Keratinocyte (primary cell): ENCODE results near the gene ABCC6. TPM values are rescaled to one million over a fixed set of nuclear protein-coding genes. Genes with fewer than 3 reads are reported as not detected.

Source experiments
- DNase-seq: peaks from one replicate; pipeline ENCODE4 v3.0.0-alpha.2; 2011; ENCODE audit warnings: low read depth, missing footprints, low spot score
- FAIRE-seq: peaks from 2 replicates; lab custom pipeline; 2011; peaks lifted over from hg19 to GRCh38; lab: Jason Lieb, UNC
- H2AFZ ChIP-seq: 2 replicates; pipeline ENCODE4 v1.6.0; 2012; ENCODE audit warnings: low read length, control low read depth, inconsistent platforms; ENCODE audit not compliant: control insufficient read depth
- H3K27ac ChIP-seq: 2 replicates; pipeline ENCODE4 v1.5.1; 2011; ENCODE audit warnings: low read length; ENCODE audit not compliant: control insufficient read depth, insufficient read depth
- H3K27me3 ChIP-seq: 3 replicates; pipeline ENCODE4 v1.6.0; 2011; ENCODE audit warnings: low read length; ENCODE audit not compliant: control insufficient read depth, insufficient read depth; ENCODE audit errors: extremely low read depth
- H3K36me3 ChIP-seq, 2 experiments: 2 replicates in 1 of 2; 3 replicates in 1 of 2; pipeline ENCODE4 v1.5.1; 2011; ENCODE audit warnings: low read length in 2 of 2, mild to moderate bottlenecking in 1 of 2; ENCODE audit not compliant: control insufficient read depth in 2 of 2, insufficient read depth in 2 of 2; ENCODE audit errors: extremely low read depth in 1 of 2
- H3K4me1 ChIP-seq: 3 replicates; pipeline ENCODE4 v1.5.1; 2011; ENCODE audit warnings: low read length; ENCODE audit not compliant: control insufficient read depth, insufficient read depth; ENCODE audit errors: extremely low read depth
- H3K4me2 ChIP-seq: 3 replicates; pipeline ENCODE4 v1.6.0; 2011; ENCODE audit warnings: low read depth, low read length; ENCODE audit not compliant: control insufficient read depth, insufficient read depth; ENCODE audit errors: extremely low read depth
- H3K4me3 ChIP-seq, 3 experiments: fragments of 200-600 bp in 1 of 3; sonication (generic) in 1 of 3; 2 replicates in 2 of 3; 3 replicates in 1 of 3; pipeline ENCODE4 v1.5.1; 2011 to 2016; ENCODE audit warnings: low read length in 3 of 3, mild to moderate bottlenecking in 3 of 3, control low read depth in 2 of 3, inconsistent platforms in 1 of 3, low read depth in 1 of 3, mixed read lengths in 1 of 3, mixed run types in 1 of 3, moderate library complexity in 1 of 3; ENCODE audit not compliant: control insufficient read depth in 2 of 3, insufficient read depth in 2 of 3; ENCODE audit errors: extremely low read depth in 1 of 3
- H3K79me2 ChIP-seq: 2 replicates; pipeline ENCODE4 v1.6.0; 2012; ENCODE audit warnings: low read length; ENCODE audit not compliant: control insufficient read depth, insufficient read depth
- H3K9ac ChIP-seq: 3 replicates; pipeline ENCODE4 v1.6.0; 2011; ENCODE audit warnings: low read length; ENCODE audit not compliant: control insufficient read depth, insufficient read depth; ENCODE audit errors: extremely low read depth
- H3K9me1 ChIP-seq: 3 replicates; pipeline ENCODE4 v1.6.0; 2011; ENCODE audit warnings: low read length; ENCODE audit not compliant: control insufficient read depth, insufficient read depth; ENCODE audit errors: extremely low read depth
- H3K9me3 ChIP-seq: 2 replicates; pipeline ENCODE4 v1.5.1; 2012; ENCODE audit warnings: low read depth, low read length; ENCODE audit not compliant: control insufficient read depth
- H4K20me1 ChIP-seq: 3 replicates; pipeline ENCODE4 v1.6.0; 2011; ENCODE audit warnings: low read length; ENCODE audit not compliant: control insufficient read depth, insufficient read depth; ENCODE audit errors: extremely low read depth
- EZH2 ChIP-seq: IDR thresholded peaks from one replicate; pipeline ENCODE4 v1.6.1; 2012; ENCODE audit warnings: inconsistent platforms, mild to moderate bottlenecking, low read length, moderate library complexity
- dilution Hi-C: fragments of 300-500 bp; cut with MboI; formaldehyde crosslinking; loops from one replicate; pipeline ENCODE4 v1.7.0; 2020; ENCODE audit warnings: low sequenced_read_pairs; ENCODE audit not compliant: extremely low pct_ligation_motif_present
- polyA plus RNA-seq, 5 experiments: library from polyadenylated mRNA; depleted of rRNA in 3 of 5; stranded (reverse) in 3 of 5; stranded (forward) in 1 of 5; unstranded in 1 of 5; fragments of >200 nt; gene quantifications; 1 replicate in 1 of 5; 2 replicates in 3 of 5; 3 replicates in 1 of 5; pipeline versions ENCODE4 v1.2.1 to v1.2.3, GENCODE V29; 2011 to 2012; ENCODE audit warnings: missing spikeins in 2 of 5, low read depth in 1 of 5, low replicate concordance in 1 of 5
- TF ChIP-seq, protein P1 (sequence below), 3 experiments: IDR thresholded peaks in 1 of 3; conservative IDR thresholded peaks in 1 of 3; optimal IDR thresholded peaks in 1 of 3; 2 replicates in 2 of 3; 3 replicates in 1 of 3; pipeline versions ENCODE3 to v1.5.1; 2011; ENCODE audit warnings: low read length in 3 of 3, mild to moderate bottlenecking in 3 of 3, moderate library complexity in 2 of 3, control low read depth in 1 of 3, inconsistent platforms in 1 of 3; ENCODE audit not compliant: insufficient read depth in 2 of 3; ENCODE audit errors: extremely low read depth in 1 of 3

The ABCC6 gene
- polyA plus RNA-seq, 1 donor (not counting 4 experiments of a cell fraction or from before 2014, with no cell fraction given), result not detected

DNA sequence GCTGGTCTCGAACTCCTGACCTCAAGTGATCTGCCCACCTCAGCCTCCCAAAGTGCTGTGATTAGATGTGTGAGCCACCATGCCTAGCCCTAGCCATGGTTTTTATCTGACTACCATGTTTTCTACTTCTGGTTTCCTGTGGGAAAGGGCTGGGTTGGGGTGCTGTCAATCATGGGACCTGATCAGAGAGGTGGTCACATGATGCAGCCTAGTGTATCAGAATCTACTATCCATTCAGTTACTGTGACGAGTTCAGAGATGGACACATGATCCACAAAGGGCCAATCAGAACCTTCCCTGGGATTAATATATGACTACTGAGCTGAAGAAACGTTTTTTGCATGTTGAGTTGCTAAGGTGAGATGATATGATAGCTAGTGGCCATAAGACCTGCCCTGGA is 59.1 kb downstream of the ABCC6 start:
- H3K4me3 ChIP-seq, result no peak overlapping the region
- no peaks in the 10 kb centered on the region for H3K9me1 ChIP-seq
- H3K4me1 ChIP-seq, result no peaks in the 10 kb centered on the region
- no peaks in the 10 kb centered on the region for H3K9me3 ChIP-seq
- TF ChIP-seq, protein P1, sequence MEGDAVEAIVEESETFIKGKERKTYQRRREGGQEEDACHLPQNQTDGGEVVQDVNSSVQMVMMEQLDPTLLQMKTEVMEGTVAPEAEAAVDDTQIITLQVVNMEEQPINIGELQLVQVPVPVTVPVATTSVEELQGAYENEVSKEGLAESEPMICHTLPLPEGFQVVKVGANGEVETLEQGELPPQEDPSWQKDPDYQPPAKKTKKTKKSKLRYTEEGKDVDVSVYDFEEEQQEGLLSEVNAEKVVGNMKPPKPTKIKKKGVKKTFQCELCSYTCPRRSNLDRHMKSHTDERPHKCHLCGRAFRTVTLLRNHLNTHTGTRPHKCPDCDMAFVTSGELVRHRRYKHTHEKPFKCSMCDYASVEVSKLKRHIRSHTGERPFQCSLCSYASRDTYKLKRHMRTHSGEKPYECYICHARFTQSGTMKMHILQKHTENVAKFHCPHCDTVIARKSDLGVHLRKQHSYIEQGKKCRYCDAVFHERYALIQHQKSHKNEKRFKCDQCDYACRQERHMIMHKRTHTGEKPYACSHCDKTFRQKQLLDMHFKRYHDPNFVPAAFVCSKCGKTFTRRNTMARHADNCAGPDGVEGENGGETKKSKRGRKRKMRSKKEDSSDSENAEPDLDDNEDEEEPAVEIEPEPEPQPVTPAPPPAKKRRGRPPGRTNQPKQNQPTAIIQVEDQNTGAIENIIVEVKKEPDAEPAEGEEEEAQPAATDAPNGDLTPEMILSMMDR (optimal IDR thresholded peaks at IDR 0.05 in 1 of 3, IDR thresholded peaks at IDR 0.05 in 1 of 3, conservative IDR thresholded peaks at IDR 0.05 in 1 of 3; ENCODE audit: extremely low read depth in 1 of 3, insufficient read depth in 2 of 3, low read length in 3 of 3), result no peak
- TF ChIP-seq EZH2, result no peak
- H3K9ac ChIP-seq, result no peak overlapping the region
- DNase-seq (no peak), FAIRE-seq (no peak)
- H2AFZ ChIP-seq, result no peak overlapping the region
- H3K4me2 ChIP-seq, result no peak overlapping the region
- H4K20me1 ChIP-seq, result no peaks in the 10 kb centered on the region
- no peaks in the 10 kb centered on the region for H3K36me3 ChIP-seq
- no peaks in the 10 kb centered on the region for H3K27me3 ChIP-seq
- no peak overlapping the region for H3K27ac ChIP-seq
- dilution Hi-C loops, result no loop called here
- H3K79me2 ChIP-seq, result no peaks in the 10 kb centered on the region

DNA sequence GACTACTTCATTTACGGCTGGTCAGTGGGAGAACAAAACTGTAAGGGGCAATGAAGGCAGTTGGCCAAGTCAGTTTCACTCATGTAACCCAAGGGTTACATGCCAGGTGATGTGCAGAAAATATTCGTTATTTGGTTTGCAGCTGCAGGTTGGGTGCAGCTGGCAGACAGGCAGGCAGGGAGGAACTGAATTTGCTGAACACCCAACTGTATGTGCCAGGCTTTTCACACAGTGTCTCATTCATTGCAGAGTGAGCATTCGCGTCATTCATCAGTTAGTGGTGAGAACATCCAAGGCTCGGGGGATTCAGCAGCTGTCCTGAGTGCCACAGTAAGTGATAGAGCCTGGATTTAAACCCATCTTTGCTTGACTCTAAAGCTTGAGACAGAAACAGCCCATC is 59.7 kb downstream of the ABCC6 start:
- DNase-seq (no peak), FAIRE-seq (no peak)
- H3K36me3 ChIP-seq, result no peaks in the 10 kb centered on the region
- H3K79me2 ChIP-seq, result no peaks in the 10 kb centered on the region
- H3K4me1 ChIP-seq, result no peaks in the 10 kb centered on the region
- H3K9me1 ChIP-seq, result no peaks in the 10 kb centered on the region
- no peaks in the 10 kb centered on the region for H3K27me3 ChIP-seq
- no peak overlapping the region for H3K4me2 ChIP-seq
- TF ChIP-seq EZH2, result no peak
- TF ChIP-seq, protein P1 (optimal IDR thresholded peaks at IDR 0.05 in 1 of 3, IDR thresholded peaks at IDR 0.05 in 1 of 3, conservative IDR thresholded peaks at IDR 0.05 in 1 of 3; ENCODE audit: extremely low read depth in 1 of 3, insufficient read depth in 2 of 3, low read length in 3 of 3), result no peak
- no peak overlapping the region for H3K9ac ChIP-seq
- H2AFZ ChIP-seq, result no peak overlapping the region
- H3K9me3 ChIP-seq, result peaks cover 5% of the 10 kb centered on the region
- dilution Hi-C loops, result no loop called here
- H4K20me1 ChIP-seq, result no peaks in the 10 kb centered on the region
- H3K4me3 ChIP-seq, result no peak overlapping the region
- no peak overlapping the region for H3K27ac ChIP-seq
